GM19193 (cell line): ENCODE measurements around the gene HMGXB4.

Experiments used
- POLR2A ChIP-seq: IDR thresholded peaks from 4 replicates; pipeline ENCODE4 v1.6.1; 2011; ENCODE audit not compliant: insufficient read depth, insufficient read length; ENCODE audit errors: extremely low read depth

The HMGXB4 gene

GRCh38 chr22:35230839-35231584, 26.3 kb upstream of the HMGXB4 start:
- TF ChIP-seq POLR2A = no peak

GRCh38 chr22:35231585-35232084, 25.7 kb upstream of the HMGXB4 start:
- TF ChIP-seq POLR2A = no peak

GRCh38 chr22:35250156-35250555, 7.1 kb upstream of the HMGXB4 start:
- TF ChIP-seq POLR2A = no peak

DNA sequence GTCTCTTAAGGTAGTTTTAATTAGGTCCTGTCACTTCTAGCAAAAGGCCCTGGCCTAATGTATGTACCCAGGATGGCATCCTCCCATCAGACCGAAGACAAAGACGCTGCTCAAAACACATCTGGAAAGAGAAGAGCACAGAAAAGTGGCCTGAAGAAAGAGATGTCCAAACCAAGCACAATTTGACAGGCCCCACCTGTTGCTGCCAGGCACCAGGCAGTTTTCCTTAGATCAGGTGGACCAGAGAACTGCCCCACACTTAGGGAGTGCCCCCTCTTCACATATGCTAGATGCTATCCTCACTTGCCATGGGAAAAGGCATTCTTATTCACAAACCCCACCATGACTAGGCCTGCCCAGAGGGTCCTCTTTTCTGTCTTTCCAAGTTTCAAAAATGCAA, 3.3 kb upstream of the HMGXB4 start:
- TF ChIP-seq POLR2A = no peak

GRCh38 chr22:35257002-35257320, 332 bp upstream of the HMGXB4 start:
- TF ChIP-seq POLR2A = no peak

- TF ChIP-seq POLR2A = no peak
Observed at GRCh38 chr22:35258191-35258988, 1.1 kb downstream of the HMGXB4 start.

GRCh38 chr22:35264986-35265385, 7.7 kb downstream of the HMGXB4 start:
- TF ChIP-seq POLR2A = no peak

GRCh38 chr22:35266277-35266676, 9.0 kb downstream of the HMGXB4 start:
- no peak for TF ChIP-seq POLR2A

- TF ChIP-seq POLR2A = no peak
Observed at GRCh38 chr22:35269630-35270029, 12.3 kb downstream of the HMGXB4 start.

DNA sequence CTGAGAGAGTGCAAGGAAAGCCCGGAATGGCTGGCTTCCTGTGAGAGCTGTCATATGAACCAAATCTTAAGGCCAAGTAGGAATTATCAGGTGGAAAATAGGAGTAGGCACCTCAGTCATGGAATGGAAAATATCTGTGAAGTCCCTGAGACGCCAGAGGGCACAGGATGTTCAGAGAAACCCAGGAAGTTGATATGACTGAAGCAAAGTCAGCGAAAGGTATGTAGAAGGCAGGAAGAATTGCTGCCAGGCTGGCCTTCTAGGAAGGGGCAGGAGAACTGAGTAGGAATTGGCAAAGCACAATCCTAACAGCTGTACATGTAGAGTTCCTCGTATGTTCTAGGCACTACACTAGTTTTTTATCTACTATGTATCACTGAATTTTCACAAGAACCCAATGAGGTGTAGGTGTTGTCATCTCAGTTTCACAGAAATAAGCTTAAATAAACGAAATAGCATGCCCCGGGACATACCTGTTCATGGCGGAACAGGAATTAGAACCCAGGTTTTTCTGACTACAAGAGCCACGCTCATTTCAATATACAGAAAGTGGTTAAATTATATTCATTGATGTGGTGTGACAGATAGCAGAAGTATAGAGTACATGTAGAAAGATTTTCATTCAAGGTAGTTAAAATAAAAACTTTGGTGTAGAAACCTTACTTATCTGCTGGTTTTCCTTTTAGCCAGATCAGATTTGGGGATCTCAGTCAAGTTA, 17.0 kb downstream of the HMGXB4 start:
- TF ChIP-seq POLR2A = no peak

- TF ChIP-seq POLR2A = no peak
Observed at GRCh38 chr22:35275580-35275979, 18.3 kb downstream of the HMGXB4 start.

- TF ChIP-seq POLR2A = no peak
Observed at GRCh38 chr22:35276019-35276418, 18.7 kb downstream of the HMGXB4 start.

DNA sequence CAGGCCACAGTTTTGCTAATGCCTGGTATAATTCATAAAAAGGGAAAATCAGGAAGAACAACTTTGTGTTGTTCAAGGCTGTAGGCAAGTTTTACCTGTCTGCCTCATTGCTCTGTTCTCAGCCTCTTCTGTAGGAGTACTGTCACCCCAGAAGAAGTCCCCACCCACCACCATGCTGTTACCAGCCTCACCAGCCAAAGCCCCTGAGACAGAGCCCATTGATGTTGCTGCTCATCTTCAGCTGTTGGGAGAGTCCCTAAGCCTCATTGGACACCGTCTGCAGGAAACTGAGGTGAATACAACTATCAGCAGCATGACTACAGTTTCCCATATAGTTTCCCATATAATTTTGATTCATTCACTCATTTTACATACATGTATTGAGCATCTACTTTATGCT, 30.8 kb downstream of the HMGXB4 start:
- no peak for TF ChIP-seq POLR2A

- no peak for TF ChIP-seq POLR2A
Observed at GRCh38 chr22:35292786-35293185, 35.5 kb downstream of the HMGXB4 start.

DNA sequence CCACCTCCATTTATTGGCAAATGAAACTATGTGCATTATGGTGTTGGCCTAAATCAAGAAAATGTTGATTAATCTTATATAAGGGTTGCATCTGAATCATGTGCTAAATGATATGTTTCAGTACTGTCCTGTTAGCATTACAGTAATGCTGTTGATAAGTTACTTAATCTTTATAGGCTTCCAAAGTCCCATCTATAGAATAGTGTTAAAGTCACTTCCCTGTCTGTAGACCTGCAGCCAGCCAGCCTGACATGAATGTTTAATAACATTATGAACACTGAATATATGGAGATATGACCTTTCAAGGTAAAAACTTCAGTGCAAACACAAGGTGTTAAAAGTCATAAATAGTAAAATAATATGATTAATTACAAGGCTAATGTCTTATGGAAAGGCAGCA, 38.8 kb downstream of the HMGXB4 start:
- no peak for TF ChIP-seq POLR2A
